ENCODE data around the gene GRK5. TPM values are rescaled to one million over a fixed set of nuclear protein-coding genes. Genes with fewer than 3 reads are reported as not detected.

Gene GRK5
- total RNA-seq, 1 experiment from 2014 or later: 1.2 TPM

DNA sequence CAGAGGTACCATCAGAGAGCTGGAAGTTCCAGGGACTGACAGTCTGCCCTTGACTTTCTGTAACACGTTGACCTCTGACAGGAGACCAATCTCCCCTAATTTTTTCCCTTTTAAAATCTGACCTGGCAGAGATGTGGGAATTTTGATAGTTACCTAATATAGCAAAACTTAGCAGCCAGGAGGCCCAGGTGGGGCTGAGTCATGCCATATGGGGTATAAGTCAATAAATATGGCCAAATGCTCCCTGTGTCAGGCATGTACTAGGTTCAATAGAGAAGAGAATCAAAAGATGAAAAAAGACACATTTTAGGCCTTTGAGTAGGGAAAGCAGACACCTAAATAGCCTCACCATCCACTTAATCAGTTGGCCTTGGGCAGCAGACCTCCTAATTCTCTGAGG, 6.1 kb upstream of the GRK5 start:
- Mint-ChIP-seq H3K9me3 (no peaks in the 10 kb centered on the region; a peak in 1 of 5 replicates), H3K36me3 (ENCODE audit: insufficient read depth in 1 of 3, low read depth in 3 of 3) (no peaks in the 10 kb centered on the region; a peak in 1 of 7 replicates), H3K4me3 (no peak overlapping the region), H3K4me1 (peaks cover 18 to 19% of the 10 kb centered on the region in 2 experiments), H3K27ac (no peak overlapping the region), H3K27me3 (ENCODE audit: low read depth) (peaks cover 11% of the 10 kb centered on the region)
- H4K8ac ChIP-seq (replicated peaks; ENCODE audit: insufficient read length, low read depth, low read length): no peak overlapping the region
- no peak overlapping the region for H2AK5ac ChIP-seq (ENCODE audit: insufficient read length, low read length)
- H3K79me2 ChIP-seq (ENCODE audit: insufficient read depth, low read length): no peaks in the 10 kb centered on the region
- H4K5ac ChIP-seq (ENCODE audit: insufficient read length, low read depth, low read length): no peak overlapping the region
- H3K27me3 ChIP-seq (ENCODE audit: insufficient read depth, low read length): no peaks in the 10 kb centered on the region
- no peak overlapping the region for H2BK5ac ChIP-seq (ENCODE audit: insufficient read length, low read length)
- no peak overlapping the region for H3K9ac ChIP-seq (ENCODE audit: extremely low read depth, insufficient read length, low read length)
- H2AFZ ChIP-seq (ENCODE audit: low read length): no peak overlapping the region
- no peak overlapping the region for H3K4me2 ChIP-seq (ENCODE audit: insufficient read depth, insufficient read length, low read length)
- no peak for TF ChIP-seq CTCF (conservative IDR thresholded peaks at IDR 0.05)
- H3K27ac ChIP-seq (ENCODE audit: insufficient read length, low read depth, low read length): no peak overlapping the region
- no peak overlapping the region for H3K56ac ChIP-seq (ENCODE audit: insufficient read length, low read depth, low read length)
- no peak overlapping the region for H4K91ac ChIP-seq (ENCODE audit: insufficient read length, low read depth, low read length)
- H2BK15ac ChIP-seq (ENCODE audit: low read depth, low read length): no peak overlapping the region
- H4K20me1 ChIP-seq (ENCODE audit: control insufficient read depth, insufficient read depth, insufficient read length): no peaks in the 10 kb centered on the region
- no peaks in the 10 kb centered on the region for H3K79me1 ChIP-seq (ENCODE audit: insufficient read depth, low read depth, low read length, poor library complexity, severe bottlenecking)
- no peaks in the 10 kb centered on the region for H3K23me2 ChIP-seq (ENCODE audit: insufficient read length, low read depth, low read length, poor library complexity, severe bottlenecking)
- WGBS (ENCODE audit: extremely low coverage, insufficient read length, low lambda C conversion rate): no CpG with 5 or more reads among the region's 1 CpG
- no peak overlapping the region for H3K4ac ChIP-seq (ENCODE audit: low read depth, low read length)
- H2BK12ac ChIP-seq (ENCODE audit: insufficient read length, low read depth, low read length): no peak overlapping the region
- no peaks in the 10 kb centered on the region for H3K9me3 ChIP-seq (ENCODE audit: control insufficient read depth, low read depth, low read length)
- no peak overlapping the region for H3T11ph ChIP-seq (ENCODE audit: low read length)
- no peak for DNase-seq
- no peaks in the 10 kb centered on the region for H3K4me1 ChIP-seq (ENCODE audit: insufficient read depth, low read length)
- H3K23ac ChIP-seq (ENCODE audit: insufficient read length, low read depth, low read length): no peak overlapping the region
- no peak overlapping the region for H3K18ac ChIP-seq (ENCODE audit: insufficient read length, low read depth, low read length)
- no peak overlapping the region for H2BK20ac ChIP-seq (ENCODE audit: low read depth, low read length, poor library complexity, severe bottlenecking)
- H2BK120ac ChIP-seq (ENCODE audit: low read depth, low read length, poor library complexity, severe bottlenecking): no peak overlapping the region
- H3K14ac ChIP-seq (ENCODE audit: insufficient read depth, low read length): no peak overlapping the region

All from H9 (cell line).